ENCODE data around the gene ANKRD11.

The ANKRD11 gene

GRCh38 chr16:89357055-89357816 is 133.1 kb downstream of the ANKRD11 start:
- Histone ChIP-seq H3K27ac (no peak overlapping the region), H2AFZ (no peak overlapping the region), H3K9me3 (ENCODE audit: control insufficient read depth, low read length) (no peaks in the 10 kb centered on the region), H3K9ac (no peak overlapping the region), H3K36me3 (ENCODE audit: control insufficient read depth, insufficient read depth, low read length) (no peaks in the 10 kb centered on the region), H3K4me3 (ENCODE audit: low read depth, low read length) (no peak overlapping the region), H3K4me1 (peaks cover 37% of the 10 kb centered on the region), H3K79me2 (peaks cover 81% of the 10 kb centered on the region), H3K27me3 (ENCODE audit: control insufficient read depth, insufficient read depth, low read length) (no peaks in the 10 kb centered on the region), H3K4me2 (ENCODE audit: low read length) (no peak overlapping the region)
- TF ChIP-seq CTCF (IDR thresholded peaks at IDR 0.05): no peak

GRCh38 chr16:89355686-89356085 is 134.7 kb downstream of the ANKRD11 start:
- H3K27ac ChIP-seq: no peak overlapping the region
- H2AFZ ChIP-seq: no peak overlapping the region
- peaks cover 22% of the 10 kb centered on the region for H3K4me1 ChIP-seq
- no peaks in the 10 kb centered on the region for H3K9me3 ChIP-seq (ENCODE audit: control insufficient read depth, low read length)
- H3K4me3 ChIP-seq (ENCODE audit: low read depth, low read length): no peak overlapping the region
- H3K9ac ChIP-seq: no peak overlapping the region
- H3K27me3 ChIP-seq (ENCODE audit: control insufficient read depth, insufficient read depth, low read length): no peaks in the 10 kb centered on the region
- H3K79me2 ChIP-seq: peaks cover 82% of the 10 kb centered on the region
- H3K4me2 ChIP-seq (ENCODE audit: low read length): no peak overlapping the region
- TF ChIP-seq CTCF (IDR thresholded peaks at IDR 0.05): no peak
- no peaks in the 10 kb centered on the region for H3K36me3 ChIP-seq (ENCODE audit: control insufficient read depth, insufficient read depth, low read length)

- Histone ChIP-seq H3K27ac (no peak overlapping the region), H3K9me3 (ENCODE audit: control insufficient read depth, low read length) (no peaks in the 10 kb centered on the region), H3K79me2 (peaks cover 83% of the 10 kb centered on the region), H3K9ac (no peak overlapping the region), H3K4me1 (peaks cover 17% of the 10 kb centered on the region), H3K36me3 (ENCODE audit: control insufficient read depth, insufficient read depth, low read length) (no peaks in the 10 kb centered on the region), H3K4me3 (ENCODE audit: low read depth, low read length) (no peak overlapping the region), H3K27me3 (ENCODE audit: control insufficient read depth, insufficient read depth, low read length) (no peaks in the 10 kb centered on the region), H2AFZ (no peak overlapping the region), H3K4me2 (ENCODE audit: low read length) (no peak overlapping the region)
- TF ChIP-seq CTCF (IDR thresholded peaks at IDR 0.05): no peak
Observed at GRCh38 chr16:89355007-89355406, 135.4 kb downstream of the ANKRD11 start.

GRCh38 chr16:89354325-89354724 is 136.0 kb downstream of the ANKRD11 start:
- Histone ChIP-seq H3K79me2 (peaks cover 82% of the 10 kb centered on the region), H3K4me2 (ENCODE audit: low read length) (no peak overlapping the region), H3K27ac (no peak overlapping the region), H2AFZ (no peak overlapping the region), H3K36me3 (ENCODE audit: control insufficient read depth, insufficient read depth, low read length) (no peaks in the 10 kb centered on the region), H3K9ac (no peak overlapping the region), H3K9me3 (ENCODE audit: control insufficient read depth, low read length) (no peaks in the 10 kb centered on the region), H3K4me3 (ENCODE audit: low read depth, low read length) (no peak overlapping the region), H3K27me3 (ENCODE audit: control insufficient read depth, insufficient read depth, low read length) (no peaks in the 10 kb centered on the region), H3K4me1 (peaks cover 10% of the 10 kb centered on the region)
- no peak for TF ChIP-seq CTCF (IDR thresholded peaks at IDR 0.05)

All from parathyroid adenoma (tissue), 2 donors.